Bronchial epithelial cell (primary cell): ENCODE measurements around the gene WARS2. TPM values are rescaled to one million over a fixed set of nuclear protein-coding genes. Genes with fewer than 3 reads are reported as not detected.

Experiments used
- DNase-seq: peaks from one replicate; pipeline ENCODE4 v3.0.0-alpha.2; 2010; ENCODE audit warnings: low read depth
- FAIRE-seq: peaks from 2 replicates; lab custom pipeline; 2011; peaks lifted over from hg19 to GRCh38; lab: Jason Lieb, UNC
- H3K27me3 ChIP-seq: 2 replicates; pipeline ENCODE4 v1.5.1; 2011; ENCODE audit warnings: low read length; ENCODE audit not compliant: control insufficient read depth, insufficient read depth
- H3K36me3 ChIP-seq: 2 replicates; pipeline ENCODE4 v1.5.1; 2011; ENCODE audit warnings: low read length; ENCODE audit not compliant: control insufficient read depth, insufficient read depth
- H3K4me3 ChIP-seq: 2 replicates; pipeline ENCODE4 v1.5.1; 2011; ENCODE audit warnings: mild to moderate bottlenecking, low read depth, low read length, control low read depth
- total RNA-seq: library from RNA; depleted of rRNA; stranded (reverse); fragments of >200 nt; gene quantifications from 2 replicates; pipeline ENCODE4 v1.2.1, GENCODE V29; 2014
- TF ChIP-seq, protein P1 (sequence below): IDR thresholded peaks from 2 replicates; pipeline ENCODE4 v1.5.1; 2011; ENCODE audit warnings: mild to moderate bottlenecking, moderate library complexity, low read length, control low read depth, inconsistent platforms; ENCODE audit not compliant: insufficient read depth, severe bottlenecking

The WARS2 gene
- total RNA-seq, 1 donor from 2014 or later, result 15.3 TPM

DNA sequence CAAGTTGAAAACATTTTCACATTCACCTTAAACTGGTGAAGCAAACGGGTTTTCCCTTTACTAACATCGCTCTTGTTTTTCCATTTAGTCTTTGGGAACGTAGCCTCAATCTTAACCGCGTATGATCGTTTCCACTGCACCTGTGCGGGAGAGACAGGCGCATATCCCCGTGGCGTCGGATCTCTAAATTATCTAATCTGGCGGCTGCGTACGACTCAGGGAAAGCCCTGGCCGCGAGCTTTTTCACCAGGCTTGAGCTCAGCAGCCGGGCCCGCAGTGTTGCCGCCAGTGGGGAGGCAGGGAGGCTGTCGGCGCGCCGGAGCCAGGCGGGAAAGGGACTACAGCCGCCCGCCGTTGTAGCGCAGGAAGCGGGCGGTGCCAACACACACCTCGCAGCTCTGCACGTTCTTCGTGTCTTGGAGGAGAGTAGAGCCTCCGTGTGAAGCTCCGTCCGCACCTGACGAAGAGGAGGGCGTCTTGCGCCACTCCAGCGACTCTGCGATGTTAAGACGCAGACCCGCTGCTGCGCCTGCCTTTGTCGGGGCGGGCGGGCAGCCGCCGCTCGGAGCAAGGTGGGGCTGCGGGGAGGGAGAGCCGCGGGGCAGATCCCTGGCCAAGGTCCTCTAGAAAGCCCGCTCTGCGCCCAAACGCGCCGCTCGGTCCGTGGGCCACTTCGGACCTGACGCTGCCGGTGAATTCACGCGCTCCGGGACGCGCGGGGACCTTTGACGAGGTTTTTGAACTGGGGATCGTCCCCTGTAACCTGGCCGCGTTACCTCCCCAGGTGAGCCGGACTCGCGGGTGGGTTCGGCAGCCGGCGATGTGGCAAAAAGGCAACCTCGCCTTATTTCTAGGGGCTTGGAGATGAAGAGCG is 133.8 kb downstream of the WARS2 start:
- Histone ChIP-seq H3K27me3 (peaks cover 41% of the 10 kb centered on the region), H3K36me3 (no peaks in the 10 kb centered on the region), H3K4me3 (no peak overlapping the region)
- TF ChIP-seq, protein P1, sequence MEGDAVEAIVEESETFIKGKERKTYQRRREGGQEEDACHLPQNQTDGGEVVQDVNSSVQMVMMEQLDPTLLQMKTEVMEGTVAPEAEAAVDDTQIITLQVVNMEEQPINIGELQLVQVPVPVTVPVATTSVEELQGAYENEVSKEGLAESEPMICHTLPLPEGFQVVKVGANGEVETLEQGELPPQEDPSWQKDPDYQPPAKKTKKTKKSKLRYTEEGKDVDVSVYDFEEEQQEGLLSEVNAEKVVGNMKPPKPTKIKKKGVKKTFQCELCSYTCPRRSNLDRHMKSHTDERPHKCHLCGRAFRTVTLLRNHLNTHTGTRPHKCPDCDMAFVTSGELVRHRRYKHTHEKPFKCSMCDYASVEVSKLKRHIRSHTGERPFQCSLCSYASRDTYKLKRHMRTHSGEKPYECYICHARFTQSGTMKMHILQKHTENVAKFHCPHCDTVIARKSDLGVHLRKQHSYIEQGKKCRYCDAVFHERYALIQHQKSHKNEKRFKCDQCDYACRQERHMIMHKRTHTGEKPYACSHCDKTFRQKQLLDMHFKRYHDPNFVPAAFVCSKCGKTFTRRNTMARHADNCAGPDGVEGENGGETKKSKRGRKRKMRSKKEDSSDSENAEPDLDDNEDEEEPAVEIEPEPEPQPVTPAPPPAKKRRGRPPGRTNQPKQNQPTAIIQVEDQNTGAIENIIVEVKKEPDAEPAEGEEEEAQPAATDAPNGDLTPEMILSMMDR, result no peak
- FAIRE-seq, result no peak
- DNase-seq, result no peak

- Histone ChIP-seq H3K27me3 (peaks cover 44% of the 10 kb centered on the region), H3K4me3 (no peak overlapping the region), H3K36me3 (no peaks in the 10 kb centered on the region)
- FAIRE-seq, result no peak
- TF ChIP-seq, protein P1, result no peak
- DNase-seq, result no peak
These were observed 134.6 kb downstream of the WARS2 start for GRCh38 chr1:119005724-119006405.

DNA sequence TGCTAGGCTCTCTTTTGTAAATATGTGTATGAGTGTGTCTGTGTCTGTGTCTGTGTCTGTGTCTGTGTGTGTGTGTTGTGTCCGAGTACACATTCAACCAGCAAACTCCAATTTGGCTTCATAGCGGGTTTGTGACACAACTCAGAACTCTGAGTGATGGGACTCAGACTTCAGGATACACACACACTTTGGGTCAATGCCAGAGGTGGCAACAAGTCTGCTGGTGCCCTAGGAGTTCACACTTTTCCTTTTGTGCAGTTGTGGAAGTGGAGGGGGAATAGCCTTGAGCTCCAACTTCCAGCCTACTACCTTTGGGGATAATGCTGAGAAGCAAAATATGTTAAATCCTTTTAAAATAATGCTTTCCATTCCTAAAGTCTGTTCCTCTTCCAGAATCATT is 135.7 kb downstream of the WARS2 start:
- TF ChIP-seq, protein P1, result no peak
- peak; percentile 85 for FAIRE-seq
- no peak for DNase-seq
- Histone ChIP-seq H3K36me3 (no peaks in the 10 kb centered on the region), H3K27me3 (peaks cover 54% of the 10 kb centered on the region), H3K4me3 (no peak overlapping the region)

DNA sequence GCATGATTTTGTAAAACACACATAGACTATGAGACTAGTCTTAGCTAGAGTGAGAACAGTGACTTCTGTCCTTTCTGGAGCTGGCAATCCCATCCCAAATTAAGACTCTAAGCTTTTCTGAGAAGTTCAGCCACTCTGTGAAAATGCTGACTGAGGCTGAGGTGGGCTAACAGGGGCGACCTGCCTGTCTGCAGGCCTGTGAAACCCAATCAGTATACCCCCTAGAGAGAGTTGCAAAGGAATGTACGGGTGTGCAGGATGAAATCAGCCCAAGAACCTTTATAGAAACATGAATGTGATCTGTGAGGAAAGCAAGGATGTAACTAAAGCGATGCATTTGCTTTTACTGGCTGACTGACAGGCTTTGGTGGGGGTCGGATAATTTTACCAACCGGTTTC is 136.3 kb downstream of the WARS2 start:
- Histone ChIP-seq H3K36me3 (no peaks in the 10 kb centered on the region), H3K4me3 (no peak overlapping the region), H3K27me3 (peaks cover 57% of the 10 kb centered on the region)
- TF ChIP-seq, protein P1, result no peak
- DNase-seq (no peak), FAIRE-seq (no peak)

DNA sequence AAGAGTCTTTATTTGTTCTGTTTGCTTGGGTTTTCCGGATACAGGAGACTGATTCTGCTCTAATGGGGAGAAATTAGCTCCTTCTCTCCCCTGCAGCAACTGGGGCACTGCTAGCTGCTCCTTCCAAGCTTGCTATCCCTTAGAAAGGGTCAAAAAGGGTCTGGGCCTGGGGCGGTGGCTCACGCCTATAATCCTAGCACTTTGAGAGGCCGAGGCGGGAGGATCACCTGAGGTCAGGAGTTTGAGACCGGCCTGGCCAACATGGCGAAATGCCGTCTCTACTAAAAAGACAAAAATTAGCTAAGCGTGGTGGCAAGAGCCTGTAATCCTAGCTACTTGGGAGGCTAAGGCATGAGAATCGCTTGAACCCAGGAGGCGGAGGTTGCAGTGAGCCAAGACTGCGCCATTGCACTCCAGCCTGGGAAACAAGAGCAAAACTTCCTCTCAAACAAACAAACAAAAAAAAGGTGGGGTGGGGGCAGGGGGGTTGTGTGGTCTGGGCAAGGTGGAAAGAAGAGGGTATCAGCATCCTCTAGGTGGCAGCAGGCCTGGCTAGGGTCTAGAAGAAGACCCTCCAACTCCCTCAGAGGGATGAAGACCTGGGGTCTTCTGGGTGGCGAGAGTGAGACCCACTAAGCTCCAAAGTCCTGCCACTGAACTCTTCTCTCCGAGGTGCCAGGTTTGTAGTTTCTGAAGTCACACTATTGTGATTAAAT is 136.9 kb downstream of the WARS2 start:
- no peak for DNase-seq
- H3K36me3 ChIP-seq, result no peaks in the 10 kb centered on the region
- no peak for FAIRE-seq
- TF ChIP-seq, protein P1, result no peak
- H3K4me3 ChIP-seq, result no peak overlapping the region
- H3K27me3 ChIP-seq, result peaks cover 62% of the 10 kb centered on the region
